B cell (primary cell): ENCODE results near the gene HYOU1.

ENCODE experiments used
- CTCF ChIP-seq: fragments of 200-600 bp; IDR thresholded peaks from one replicate; pipeline ENCODE4 v1.8.0; 2022; ENCODE audit warnings: antibody characterized with exemption, mild to moderate bottlenecking
- EZH2 ChIP-seq: IDR thresholded peaks from 2 replicates; pipeline ENCODE4 v1.6.1; 2012; ENCODE audit warnings: borderline replicate concordance, low read depth, mild to moderate bottlenecking, moderate library complexity, low read length; ENCODE audit not compliant: insufficient read depth, poor library complexity, severe bottlenecking

GRCh38 chr11:119030329-119031047 lies 26.5 kb downstream of the HYOU1 start, which contains the start of gene SLC37A4:
- TF ChIP-seq CTCF = no peak
- TF ChIP-seq EZH2 = no peak
